ENCODE results near the gene LGALSL.

Gene LGALSL

DNA sequence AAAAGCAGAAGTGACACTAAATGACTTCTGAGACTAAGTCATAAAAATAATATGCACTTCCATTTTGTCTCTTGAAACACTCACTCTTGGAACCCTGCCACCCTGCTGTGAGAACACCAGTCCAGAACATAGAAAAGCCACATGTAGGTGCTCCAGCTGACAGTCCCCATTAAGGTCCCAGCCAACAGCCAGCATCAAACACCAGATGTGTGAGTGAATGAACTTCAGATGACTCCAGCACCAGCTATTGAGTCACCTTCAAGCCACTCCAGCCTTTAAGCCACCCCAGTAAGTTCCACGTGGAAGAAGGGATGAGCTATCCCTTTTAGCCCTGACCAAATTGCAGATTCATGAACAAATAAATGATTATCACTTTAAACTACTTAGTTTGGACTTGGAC is 31.5 kb upstream of the LGALSL start:
- Histone ChIP-seq H2AFZ (ENCODE audit: low read length) (no peak overlapping the region), H3K4me1 (ENCODE audit: low read length) (no peaks in the 10 kb centered on the region), H3K27ac (ENCODE audit: low read length) (no peak overlapping the region), H3K27me3 (replicated peaks; ENCODE audit: insufficient read depth, low read length) (no peaks in the 10 kb centered on the region), H3K4me2 (ENCODE audit: low read depth, low read length) (no peak overlapping the region), H3K79me2 (ENCODE audit: low read length) (no peaks in the 10 kb centered on the region), H3K4me3 (ENCODE audit: low read length) (no peak overlapping the region), H4K20me1 (ENCODE audit: insufficient read depth, low read length) (no peaks in the 10 kb centered on the region), H3K9me3 (replicated peaks; ENCODE audit: insufficient read depth, low read length) (no peaks in the 10 kb centered on the region), H3K36me3 (replicated peaks; ENCODE audit: insufficient read depth, low read length) (no peaks in the 10 kb centered on the region), H3K9me2 (replicated peaks; ENCODE audit: insufficient read depth, low read length) (no peaks in the 10 kb centered on the region), H3K9ac (ENCODE audit: low read length) (no peak overlapping the region), H3F3A (ENCODE audit: insufficient read depth, low read length) (no peaks in the 10 kb centered on the region)
- no peak for TF ChIP-seq EZH2 (optimal IDR thresholded peaks at IDR 0.05; ENCODE audit: low read depth, low read length)
- TF ChIP-seq, protein P1, sequence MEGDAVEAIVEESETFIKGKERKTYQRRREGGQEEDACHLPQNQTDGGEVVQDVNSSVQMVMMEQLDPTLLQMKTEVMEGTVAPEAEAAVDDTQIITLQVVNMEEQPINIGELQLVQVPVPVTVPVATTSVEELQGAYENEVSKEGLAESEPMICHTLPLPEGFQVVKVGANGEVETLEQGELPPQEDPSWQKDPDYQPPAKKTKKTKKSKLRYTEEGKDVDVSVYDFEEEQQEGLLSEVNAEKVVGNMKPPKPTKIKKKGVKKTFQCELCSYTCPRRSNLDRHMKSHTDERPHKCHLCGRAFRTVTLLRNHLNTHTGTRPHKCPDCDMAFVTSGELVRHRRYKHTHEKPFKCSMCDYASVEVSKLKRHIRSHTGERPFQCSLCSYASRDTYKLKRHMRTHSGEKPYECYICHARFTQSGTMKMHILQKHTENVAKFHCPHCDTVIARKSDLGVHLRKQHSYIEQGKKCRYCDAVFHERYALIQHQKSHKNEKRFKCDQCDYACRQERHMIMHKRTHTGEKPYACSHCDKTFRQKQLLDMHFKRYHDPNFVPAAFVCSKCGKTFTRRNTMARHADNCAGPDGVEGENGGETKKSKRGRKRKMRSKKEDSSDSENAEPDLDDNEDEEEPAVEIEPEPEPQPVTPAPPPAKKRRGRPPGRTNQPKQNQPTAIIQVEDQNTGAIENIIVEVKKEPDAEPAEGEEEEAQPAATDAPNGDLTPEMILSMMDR (IDR thresholded peaks at IDR 0.05; ENCODE audit: low read length): no peak
- no peak for TF ChIP-seq EZH2phosphoT487 (IDR thresholded peaks at IDR 0.05; ENCODE audit: low read length)
- no peak for DNase-seq

DNA sequence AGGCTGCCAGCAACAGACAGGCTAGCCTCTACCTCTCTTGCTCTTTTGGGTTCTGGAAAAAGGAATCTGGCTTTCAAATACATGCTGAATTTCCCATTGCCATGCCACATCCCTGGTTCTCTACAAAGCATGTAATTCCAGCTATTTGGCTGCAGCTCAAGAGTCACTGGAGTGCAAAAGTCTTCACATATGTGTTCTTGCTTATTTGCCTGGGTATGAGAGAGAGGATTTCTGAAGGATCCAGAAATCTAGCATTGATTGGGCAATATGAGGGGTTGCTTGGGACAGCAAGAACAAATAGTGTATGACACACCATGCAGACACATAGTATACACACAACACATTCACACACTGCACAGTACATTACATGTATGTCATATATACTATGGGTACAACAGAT is 30.7 kb upstream of the LGALSL start:
- no peak overlapping the region for H3K27ac ChIP-seq (ENCODE audit: low read length)
- no peak overlapping the region for H3K4me2 ChIP-seq (ENCODE audit: low read depth, low read length)
- H3K27me3 ChIP-seq (replicated peaks; ENCODE audit: insufficient read depth, low read length): no peaks in the 10 kb centered on the region
- no peaks in the 10 kb centered on the region for H3K4me1 ChIP-seq (ENCODE audit: low read length)
- DNase-seq: no peak
- no peaks in the 10 kb centered on the region for H3F3A ChIP-seq (ENCODE audit: insufficient read depth, low read length)
- no peaks in the 10 kb centered on the region for H3K36me3 ChIP-seq (replicated peaks; ENCODE audit: insufficient read depth, low read length)
- no peaks in the 10 kb centered on the region for H3K9me3 ChIP-seq (replicated peaks; ENCODE audit: insufficient read depth, low read length)
- H2AFZ ChIP-seq (ENCODE audit: low read length): no peak overlapping the region
- no peaks in the 10 kb centered on the region for H3K79me2 ChIP-seq (ENCODE audit: low read length)
- no peak overlapping the region for H3K4me3 ChIP-seq (ENCODE audit: low read length)
- TF ChIP-seq, protein P1 (IDR thresholded peaks at IDR 0.05; ENCODE audit: low read length): no peak
- TF ChIP-seq EZH2 (optimal IDR thresholded peaks at IDR 0.05; ENCODE audit: low read depth, low read length): no peak
- TF ChIP-seq EZH2phosphoT487 (IDR thresholded peaks at IDR 0.05; ENCODE audit: low read length): no peak
- no peak overlapping the region for H3K9ac ChIP-seq (ENCODE audit: low read length)
- no peaks in the 10 kb centered on the region for H3K9me2 ChIP-seq (replicated peaks; ENCODE audit: insufficient read depth, low read length)
- H4K20me1 ChIP-seq (ENCODE audit: insufficient read depth, low read length): no peaks in the 10 kb centered on the region

DNA sequence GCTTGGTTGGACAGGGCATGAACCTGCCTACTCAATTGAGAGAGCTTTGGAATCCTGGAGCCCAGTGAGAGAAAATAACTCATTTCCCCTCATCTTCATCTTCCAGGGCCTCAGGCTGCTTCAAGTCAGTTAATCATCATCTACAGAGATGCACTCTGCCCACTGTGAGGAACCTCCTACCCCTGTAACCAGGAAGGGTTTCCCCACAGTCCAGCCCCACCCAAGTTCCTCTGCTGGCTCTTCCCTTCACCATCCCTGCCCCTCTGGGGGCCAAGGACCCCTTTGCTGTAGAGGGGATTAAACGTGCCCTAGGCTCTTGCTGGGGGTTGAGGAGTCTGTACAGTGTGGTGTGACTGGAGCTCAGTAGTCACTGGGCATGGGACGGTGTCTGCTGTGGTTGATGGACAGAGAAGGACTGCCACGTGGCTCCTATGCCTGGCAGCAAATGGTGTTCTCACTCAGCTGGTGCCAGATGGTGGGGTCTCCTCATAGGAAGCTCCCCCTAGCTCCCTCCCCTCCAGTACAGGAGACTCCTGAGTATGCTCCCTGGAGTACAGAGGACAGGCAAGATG is 29.5 kb upstream of the LGALSL start:
- H3K9me3 ChIP-seq (replicated peaks; ENCODE audit: insufficient read depth, low read length): no peaks in the 10 kb centered on the region
- H3K4me2 ChIP-seq (ENCODE audit: low read depth, low read length): no peak overlapping the region
- no peaks in the 10 kb centered on the region for H3F3A ChIP-seq (ENCODE audit: insufficient read depth, low read length)
- H3K27me3 ChIP-seq (replicated peaks; ENCODE audit: insufficient read depth, low read length): no peaks in the 10 kb centered on the region
- no peak overlapping the region for H3K27ac ChIP-seq (ENCODE audit: low read length)
- no peaks in the 10 kb centered on the region for H3K36me3 ChIP-seq (replicated peaks; ENCODE audit: insufficient read depth, low read length)
- H3K79me2 ChIP-seq (ENCODE audit: low read length): no peaks in the 10 kb centered on the region
- no peaks in the 10 kb centered on the region for H3K4me1 ChIP-seq (ENCODE audit: low read length)
- no peak overlapping the region for H2AFZ ChIP-seq (ENCODE audit: low read length)
- TF ChIP-seq, protein P1 (IDR thresholded peaks at IDR 0.05; ENCODE audit: low read length): no peak
- TF ChIP-seq EZH2phosphoT487 (IDR thresholded peaks at IDR 0.05; ENCODE audit: low read length): no peak
- no peak for TF ChIP-seq EZH2 (optimal IDR thresholded peaks at IDR 0.05; ENCODE audit: low read depth, low read length)
- H3K4me3 ChIP-seq (ENCODE audit: low read length): no peak overlapping the region
- H3K9ac ChIP-seq (ENCODE audit: low read length): no peak overlapping the region
- no peaks in the 10 kb centered on the region for H3K9me2 ChIP-seq (replicated peaks; ENCODE audit: insufficient read depth, low read length)
- DNase-seq: no peak
- no peaks in the 10 kb centered on the region for H4K20me1 ChIP-seq (ENCODE audit: insufficient read depth, low read length)
